Measurements from ENCODE around the gene SEMA3F.

The SEMA3F gene

GRCh38 chr3:50147447-50147846 is 7.7 kb upstream of the SEMA3F start:
- TF ChIP-seq, protein P1, sequence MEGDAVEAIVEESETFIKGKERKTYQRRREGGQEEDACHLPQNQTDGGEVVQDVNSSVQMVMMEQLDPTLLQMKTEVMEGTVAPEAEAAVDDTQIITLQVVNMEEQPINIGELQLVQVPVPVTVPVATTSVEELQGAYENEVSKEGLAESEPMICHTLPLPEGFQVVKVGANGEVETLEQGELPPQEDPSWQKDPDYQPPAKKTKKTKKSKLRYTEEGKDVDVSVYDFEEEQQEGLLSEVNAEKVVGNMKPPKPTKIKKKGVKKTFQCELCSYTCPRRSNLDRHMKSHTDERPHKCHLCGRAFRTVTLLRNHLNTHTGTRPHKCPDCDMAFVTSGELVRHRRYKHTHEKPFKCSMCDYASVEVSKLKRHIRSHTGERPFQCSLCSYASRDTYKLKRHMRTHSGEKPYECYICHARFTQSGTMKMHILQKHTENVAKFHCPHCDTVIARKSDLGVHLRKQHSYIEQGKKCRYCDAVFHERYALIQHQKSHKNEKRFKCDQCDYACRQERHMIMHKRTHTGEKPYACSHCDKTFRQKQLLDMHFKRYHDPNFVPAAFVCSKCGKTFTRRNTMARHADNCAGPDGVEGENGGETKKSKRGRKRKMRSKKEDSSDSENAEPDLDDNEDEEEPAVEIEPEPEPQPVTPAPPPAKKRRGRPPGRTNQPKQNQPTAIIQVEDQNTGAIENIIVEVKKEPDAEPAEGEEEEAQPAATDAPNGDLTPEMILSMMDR (IDR thresholded peaks at IDR 0.05; ENCODE audit: borderline replicate concordance, insufficient read depth, low read depth, low read length) = no peak
- no peak overlapping the region for H3K4me3 ChIP-seq (ENCODE audit: low read depth, low read length)

DNA sequence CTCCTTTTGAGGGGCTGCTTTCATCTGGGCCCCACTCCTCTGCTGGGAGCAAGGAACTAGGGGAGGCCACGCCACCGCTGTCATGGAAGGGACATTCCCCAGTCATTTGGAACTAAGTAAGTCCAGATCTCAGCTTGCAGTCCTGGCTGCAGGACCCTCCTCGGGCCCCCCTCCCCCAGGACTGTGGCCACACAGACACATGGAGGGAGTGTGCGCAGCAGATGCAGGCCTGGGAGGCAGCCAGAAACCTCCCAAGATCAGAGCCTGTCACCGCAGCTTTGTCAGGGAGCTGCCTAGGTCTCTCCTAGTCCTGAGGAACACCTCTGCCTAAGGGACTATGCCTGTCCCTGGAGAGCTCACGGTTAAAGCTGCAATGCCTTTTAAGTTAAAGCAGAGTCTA is 7.3 kb upstream of the SEMA3F start:
- H3K4me3 ChIP-seq (ENCODE audit: low read depth, low read length) = no peak overlapping the region
- TF ChIP-seq, protein P1 (IDR thresholded peaks at IDR 0.05; ENCODE audit: borderline replicate concordance, insufficient read depth, low read depth, low read length) = no peak

GRCh38 chr3:50150404-50150750 is 4.7 kb upstream of the SEMA3F start:
- H3K4me3 ChIP-seq (ENCODE audit: low read depth, low read length) = no peak overlapping the region
- TF ChIP-seq, protein P1 (IDR thresholded peaks at IDR 0.05; ENCODE audit: borderline replicate concordance, insufficient read depth, low read depth, low read length) = no peak

GRCh38 chr3:50150863-50151686 is 4.0 kb upstream of the SEMA3F start:
- TF ChIP-seq, protein P1 (IDR thresholded peaks at IDR 0.05; ENCODE audit: borderline replicate concordance, insufficient read depth, low read depth, low read length) = no peak
- no peak overlapping the region for H3K4me3 ChIP-seq (ENCODE audit: low read depth, low read length)

DNA sequence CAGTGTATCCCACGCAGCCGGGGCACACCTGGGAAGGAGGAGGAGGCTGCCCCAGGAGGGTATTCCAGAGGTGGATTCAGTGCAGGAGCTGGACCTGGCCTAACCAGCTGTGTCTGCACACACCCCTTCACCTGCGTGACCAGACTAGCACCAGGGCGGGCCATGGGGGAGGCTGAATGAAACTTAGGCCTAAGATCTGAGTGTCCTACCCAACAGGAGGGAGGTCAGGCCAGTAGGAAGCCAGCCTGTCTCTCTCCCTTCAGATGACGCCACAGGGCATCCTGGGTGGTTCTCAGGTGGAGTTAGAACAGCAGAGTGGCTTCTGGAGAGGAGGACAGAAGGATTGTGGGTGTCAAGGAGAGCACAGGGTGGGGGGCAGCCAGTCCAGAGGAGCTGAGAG is 3.4 kb upstream of the SEMA3F start:
- H3K4me3 ChIP-seq (ENCODE audit: low read depth, low read length) = no peak overlapping the region
- TF ChIP-seq, protein P1 (IDR thresholded peaks at IDR 0.05; ENCODE audit: borderline replicate concordance, insufficient read depth, low read depth, low read length) = no peak

DNA sequence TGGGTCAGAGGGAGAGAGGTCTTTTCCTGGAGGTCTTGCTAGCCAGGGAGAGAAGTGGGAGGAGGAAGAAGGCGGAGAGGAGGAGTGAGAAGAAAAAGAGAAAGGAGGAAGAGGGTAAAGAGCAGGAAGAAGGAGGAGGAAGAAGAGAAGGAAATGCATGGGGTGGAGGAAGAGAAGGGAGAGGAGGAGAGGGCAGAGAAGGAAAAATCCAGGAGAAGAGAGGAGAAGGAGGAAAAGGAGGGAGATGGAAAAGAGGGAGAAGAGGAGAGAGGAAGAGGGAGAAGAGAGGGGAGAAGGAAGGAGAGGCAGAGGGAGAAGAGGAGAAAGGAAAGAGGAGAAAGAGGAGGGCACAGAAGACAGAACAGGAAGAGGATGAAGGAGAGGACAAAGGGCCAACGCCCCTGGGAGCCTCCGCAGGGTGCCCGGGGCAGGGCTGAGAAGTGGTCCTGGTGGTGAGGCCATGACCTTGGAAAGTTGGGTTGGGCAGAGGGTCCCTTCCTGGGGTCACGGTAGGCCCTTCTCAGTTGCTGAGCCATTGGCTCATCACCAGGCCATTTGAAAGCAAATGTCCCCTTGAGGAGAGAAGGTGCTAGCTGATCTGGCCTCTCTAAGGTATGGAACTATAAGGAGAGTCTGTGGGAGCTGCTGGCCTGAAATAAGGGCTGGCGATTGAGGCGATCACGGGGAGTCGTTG is 1.2 kb upstream of the SEMA3F start:
- TF ChIP-seq, protein P1 (IDR thresholded peaks at IDR 0.05; ENCODE audit: borderline replicate concordance, insufficient read depth, low read depth, low read length) = no peak
- no peak overlapping the region for H3K4me3 ChIP-seq (ENCODE audit: low read depth, low read length)

- TF ChIP-seq, protein P1 (IDR thresholded peaks at IDR 0.05; ENCODE audit: borderline replicate concordance, insufficient read depth, low read depth, low read length) = peak; percentile 25; the same call in 1 of the 2 replicates
Observed at GRCh38 chr3:50154476-50154839, 666 bp upstream of the SEMA3F start.

More at GRCh38 chr3:50154476-50154839, 666 bp upstream of the SEMA3F start:
- H3K4me3 ChIP-seq (ENCODE audit: low read depth, low read length) = peak overlapping the region; percentile 33

Measured in GM12875 (cell line).